Smooth muscle cell (in vitro differentiated cells): Measurements from ENCODE around the gene SENP5. TPM values are rescaled to one million over a fixed set of nuclear protein-coding genes. Genes with fewer than 3 reads are reported as not detected.
A peak's percentile ranks its signal among the peaks of the same experiment; 100 is the strongest.
"Not testable (repeated sequence)": the region's sequence is repeated elsewhere in the genome, so short reads cannot be mapped to it uniquely, and the experiment has no call there.

ENCODE experiments used
- DNase-seq: peaks from one replicate; lab custom pipeline; 2025; ENCODE audit not compliant: unreplicated experiment; lab: John Stamatoyannopoulos, UW
- H2AFZ ChIP-seq: fragments of 200-600 bp; sonication (generic); 2 replicates; pipeline ENCODE4 v1.6.0; 2016; ENCODE audit warnings: antibody characterized with exemption, low read depth, mild to moderate bottlenecking
- H3F3A ChIP-seq: fragments of 200-600 bp; sonication (generic); 2 replicates; pipeline ENCODE4 v1.6.0; 2017; ENCODE audit warnings: antibody characterized with exemption, low read depth
- H3K27ac ChIP-seq: fragments of 200-600 bp; sonication (generic); 2 replicates; pipeline ENCODE4 v1.5.1; 2016; ENCODE audit warnings: low read depth, mild to moderate bottlenecking
- H3K27me3 ChIP-seq: fragments of 200-600 bp; sonication (generic); 2 replicates; pipeline ENCODE4 v1.6.1; 2016; ENCODE audit warnings: low read depth, mild to moderate bottlenecking
- H3K36me3 ChIP-seq: fragments of 200-600 bp; sonication (generic); 2 replicates; pipeline ENCODE4 v1.5.1; 2016; ENCODE audit warnings: low read depth
- H3K4me1 ChIP-seq: fragments of 200-600 bp; sonication (generic); 2 replicates; pipeline ENCODE4 v1.5.1; 2016; ENCODE audit warnings: low read depth
- H3K4me2 ChIP-seq: fragments of 200-600 bp; sonication (generic); 2 replicates; pipeline ENCODE4 v1.6.0; 2016; ENCODE audit warnings: mild to moderate bottlenecking
- H3K4me3 ChIP-seq: fragments of 200-600 bp; sonication (generic); 2 replicates; pipeline ENCODE4 v1.5.1; 2016; ENCODE audit warnings: mild to moderate bottlenecking
- H3K79me2 ChIP-seq: fragments of 200-600 bp; sonication (generic); 2 replicates; pipeline ENCODE4 v1.6.0; 2016; ENCODE audit warnings: low read depth, mild to moderate bottlenecking
- H3K9ac ChIP-seq: fragments of 200-600 bp; sonication (generic); 2 replicates; pipeline ENCODE4 v1.6.0; 2016; ENCODE audit warnings: low read depth
- H3K9me3 ChIP-seq: fragments of 200-600 bp; sonication (generic); replicated peaks from 2 replicates; pipeline ENCODE4 v1.5.1; 2016; ENCODE audit warnings: low read depth
- H4K20me1 ChIP-seq: fragments of 200-600 bp; sonication (generic); 2 replicates; pipeline ENCODE4 v1.6.0; 2016; ENCODE audit warnings: low read depth
- WGBS: methylation state at CpG from one replicate; pipeline ENCODE4 v1.1.7; 2016; ENCODE audit warnings: low lambda C conversion rate; 5-methylcytosine and 5-hydroxymethylcytosine counted together
- polyA plus RNA-seq: library from polyadenylated mRNA; unstranded; fragments of >200 nt; fragmentation: Nextera tagmentation; extraction: Ambion mirVana; gene quantifications from 2 replicates; pipeline ENCODE4 v1.2.1, GENCODE V29; 2016
- total RNA-seq: library from RNA; depleted of rRNA; stranded (reverse); fragments of >200 nt; gene quantifications from 2 replicates; pipeline ENCODE4 v1.2.3, GENCODE V29; 2014
- TF ChIP-seq, protein P1 (sequence below): fragments of 200-600 bp; sonication (generic); IDR thresholded peaks from 2 replicates; pipeline ENCODE4 v1.5.1; 2017; ENCODE audit warnings: borderline replicate concordance, mild to moderate bottlenecking, antibody characterized with exemption; ENCODE audit not compliant: insufficient read depth, poor library complexity, severe bottlenecking

The SENP5 gene
- total and polyA plus RNA-seq, 2 experiments from 2014 or later = 18.6 to 35.0 TPM

DNA sequence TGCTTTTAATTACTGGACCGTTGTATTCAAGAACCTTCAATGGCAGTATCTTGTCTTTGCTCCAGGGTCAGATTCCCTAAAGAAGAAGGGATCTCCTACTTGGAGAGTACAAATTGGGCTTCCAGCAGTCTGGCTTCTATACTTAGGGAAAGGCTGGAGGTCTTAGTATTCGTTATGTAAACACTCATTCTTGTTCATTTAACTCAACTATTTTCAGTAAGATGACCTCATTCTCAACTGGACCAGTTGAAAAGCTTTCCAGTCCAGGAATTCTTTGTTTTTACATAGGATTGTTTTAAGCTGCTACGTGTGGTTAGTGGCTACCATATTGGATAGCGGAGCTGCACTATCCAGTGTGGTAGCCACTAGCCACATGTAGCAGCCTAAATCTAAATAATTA, 4.6 kb downstream of the SENP5 start:
- no peak overlapping the region for H3K4me3 ChIP-seq
- H3K36me3 ChIP-seq = no peaks in the 10 kb centered on the region
- peaks cover 91% of the 10 kb centered on the region for H4K20me1 ChIP-seq
- 86% methylated on average over 4 of the region's 4 CpGs for WGBS
- no peaks in the 10 kb centered on the region for H3F3A ChIP-seq
- no peaks in the 10 kb centered on the region for H3K27me3 ChIP-seq
- H3K27ac ChIP-seq = peak overlapping the region; percentile 18
- H3K79me2 ChIP-seq = peaks cover 95% of the 10 kb centered on the region
- H3K4me2 ChIP-seq = no peak overlapping the region
- TF ChIP-seq, protein P1, sequence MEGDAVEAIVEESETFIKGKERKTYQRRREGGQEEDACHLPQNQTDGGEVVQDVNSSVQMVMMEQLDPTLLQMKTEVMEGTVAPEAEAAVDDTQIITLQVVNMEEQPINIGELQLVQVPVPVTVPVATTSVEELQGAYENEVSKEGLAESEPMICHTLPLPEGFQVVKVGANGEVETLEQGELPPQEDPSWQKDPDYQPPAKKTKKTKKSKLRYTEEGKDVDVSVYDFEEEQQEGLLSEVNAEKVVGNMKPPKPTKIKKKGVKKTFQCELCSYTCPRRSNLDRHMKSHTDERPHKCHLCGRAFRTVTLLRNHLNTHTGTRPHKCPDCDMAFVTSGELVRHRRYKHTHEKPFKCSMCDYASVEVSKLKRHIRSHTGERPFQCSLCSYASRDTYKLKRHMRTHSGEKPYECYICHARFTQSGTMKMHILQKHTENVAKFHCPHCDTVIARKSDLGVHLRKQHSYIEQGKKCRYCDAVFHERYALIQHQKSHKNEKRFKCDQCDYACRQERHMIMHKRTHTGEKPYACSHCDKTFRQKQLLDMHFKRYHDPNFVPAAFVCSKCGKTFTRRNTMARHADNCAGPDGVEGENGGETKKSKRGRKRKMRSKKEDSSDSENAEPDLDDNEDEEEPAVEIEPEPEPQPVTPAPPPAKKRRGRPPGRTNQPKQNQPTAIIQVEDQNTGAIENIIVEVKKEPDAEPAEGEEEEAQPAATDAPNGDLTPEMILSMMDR = no peak
- peaks cover 9% of the 10 kb centered on the region for H3K4me1 ChIP-seq
- no peak for DNase-seq
- H3K9me3 ChIP-seq = no peaks in the 10 kb centered on the region
- no peak overlapping the region for H3K9ac ChIP-seq
- no peak overlapping the region for H2AFZ ChIP-seq

DNA sequence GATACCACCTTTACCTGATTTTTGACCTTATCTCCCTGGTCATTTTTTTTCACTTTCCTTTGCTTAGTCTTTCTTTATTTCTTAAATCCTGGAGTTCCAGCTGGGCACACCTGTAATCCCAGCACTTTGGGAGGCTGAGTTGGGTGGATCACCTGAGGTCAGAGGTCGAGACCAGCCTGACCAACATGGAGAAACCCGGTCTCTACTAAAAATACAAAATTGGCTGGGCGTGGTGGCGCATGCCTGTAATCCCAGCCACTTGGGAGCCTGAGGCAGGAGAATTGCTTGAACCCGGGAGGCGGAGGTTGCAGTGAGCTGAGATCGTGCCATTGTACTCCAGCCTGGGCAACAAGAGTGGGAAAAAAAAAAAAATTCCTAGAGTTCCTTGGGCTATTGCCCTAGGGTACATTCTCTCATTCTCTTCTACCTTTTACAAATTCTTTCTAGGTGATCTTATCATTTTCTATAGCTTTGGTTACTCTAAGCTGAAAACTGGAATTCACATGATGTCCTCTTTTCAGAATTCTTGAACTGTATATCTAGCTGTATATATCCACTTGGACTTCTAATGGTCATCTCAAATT, 6.9 kb downstream of the SENP5 start:
- WGBS = 65% methylated on average over 7 of the region's 7 CpGs
- not testable (repeated sequence) for H3F3A ChIP-seq, H3K4me3 ChIP-seq, H2AFZ ChIP-seq, H3K27ac ChIP-seq, H3K9ac ChIP-seq, H3K4me2 ChIP-seq, H3K4me1 ChIP-seq, H3K36me3 ChIP-seq, H3K9me3 ChIP-seq, H3K27me3 ChIP-seq, DNase-seq
- Histone ChIP-seq H3K79me2 (peaks cover 100% of the 10 kb centered on the region), H4K20me1 (peaks cover 100% of the 10 kb centered on the region)

DNA sequence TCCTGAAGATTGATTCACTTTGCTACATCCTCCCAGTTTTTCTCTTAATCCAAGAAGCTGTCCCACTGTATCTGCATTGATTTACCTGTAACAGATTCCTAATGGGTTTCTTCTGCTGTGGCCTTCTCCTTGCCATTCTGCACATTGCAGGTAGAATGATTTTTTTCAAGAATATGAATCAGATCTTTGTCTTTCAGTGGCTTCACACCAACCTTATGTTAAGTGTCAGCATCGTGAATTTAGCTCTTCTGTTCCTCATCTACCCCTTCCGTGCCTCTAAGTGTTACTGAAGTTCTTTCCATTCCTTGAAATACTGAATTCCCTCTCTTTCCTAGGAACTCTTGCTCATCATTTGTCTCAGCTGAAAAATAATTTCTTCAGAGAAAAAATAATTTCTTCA, 7.5 kb downstream of the SENP5 start:
- H3K27ac ChIP-seq = no peak overlapping the region
- 88% methylated on average over 2 of the region's 2 CpGs for WGBS
- H3K27me3 ChIP-seq = no peaks in the 10 kb centered on the region
- no peaks in the 10 kb centered on the region for H3K4me1 ChIP-seq
- no peak overlapping the region for H2AFZ ChIP-seq
- TF ChIP-seq, protein P1 = no peak
- peaks cover 100% of the 10 kb centered on the region for H3K79me2 ChIP-seq
- H3F3A ChIP-seq = no peaks in the 10 kb centered on the region
- no peak overlapping the region for H3K9ac ChIP-seq
- peaks cover 100% of the 10 kb centered on the region for H4K20me1 ChIP-seq
- DNase-seq = no peak
- no peaks in the 10 kb centered on the region for H3K9me3 ChIP-seq
- no peak overlapping the region for H3K4me2 ChIP-seq
- no peaks in the 10 kb centered on the region for H3K36me3 ChIP-seq
- H3K4me3 ChIP-seq = no peak overlapping the region

DNA sequence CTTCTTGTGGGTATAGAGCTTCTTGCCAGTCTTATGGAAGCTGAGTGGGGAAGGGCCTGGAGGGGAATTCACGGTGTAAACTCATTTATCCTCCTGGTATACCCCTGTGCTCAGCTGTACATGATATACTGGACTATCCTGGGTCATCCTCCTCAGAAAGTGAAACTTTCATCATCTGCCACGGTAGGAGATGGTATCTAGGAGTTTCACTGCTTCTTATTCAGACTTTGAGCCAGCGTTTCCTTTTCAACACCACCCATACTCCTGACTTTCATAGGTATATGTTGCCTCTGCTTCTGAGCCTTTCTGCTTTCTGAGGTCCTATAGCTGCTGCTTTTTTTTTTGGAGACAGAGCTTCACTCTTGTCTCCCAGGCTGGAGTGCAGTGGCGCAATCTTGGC, 15.6 kb downstream of the SENP5 start:
- no peak for DNase-seq
- TF ChIP-seq, protein P1 = no peak
- no peak overlapping the region for H2AFZ ChIP-seq
- H3K36me3 ChIP-seq = no peaks in the 10 kb centered on the region
- 93% methylated on average over 4 of the region's 4 CpGs for WGBS
- no peak overlapping the region for H3K4me3 ChIP-seq
- H3K9ac ChIP-seq = no peak overlapping the region
- no peak overlapping the region for H3K27ac ChIP-seq
- H3K27me3 ChIP-seq = no peaks in the 10 kb centered on the region
- H4K20me1 ChIP-seq = peaks cover 91% of the 10 kb centered on the region
- no peaks in the 10 kb centered on the region for H3K9me3 ChIP-seq
- H3K4me2 ChIP-seq = no peak overlapping the region
- no peaks in the 10 kb centered on the region for H3K4me1 ChIP-seq
- peaks cover 95% of the 10 kb centered on the region for H3K79me2 ChIP-seq
- no peaks in the 10 kb centered on the region for H3F3A ChIP-seq
